OCI-LY7 (cell line): ENCODE measurements around the gene PATL1. TPM values are rescaled to one million over a fixed set of nuclear protein-coding genes. Genes with fewer than 3 reads are reported as not detected.

Source experiments
- BruUV-seq: library from RNA; stranded (reverse); fragments of 400-500 nt; replicated peaks from 2 replicates; lab custom pipeline; 2021; lab: Mats Ljungman, UMichigan
- CTCF ChIA-PET: fragments of 300-600 bp; sonication (Branson Sonifier 250); formaldehyde crosslinking; loops from one replicate; lab custom pipeline; 2022; ENCODE audit warnings: antibody characterized with exemption; ENCODE audit not compliant: unreplicated experiment; lab: Charles Lee
- POLR2A ChIA-PET: fragments of 300-600 bp; sonication (Branson Sonifier 250); formaldehyde crosslinking; loops from one replicate; lab custom pipeline; 2022; ENCODE audit warnings: antibody characterized with exemption; lab: Charles Lee
- DNase-seq: peaks from one replicate; pipeline ENCODE4 v3.0.0-alpha.2; 2015; ENCODE audit warnings: low spot score
- H2AFZ ChIP-seq: fragments of 200-600 bp; sonication (generic), shearing (Covaris generic); 2 replicates; pipeline ENCODE4 v1.6.1; 2014; ENCODE audit warnings: mild to moderate bottlenecking, antibody characterized with exemption, low read length, moderate library complexity
- H3K27ac ChIP-seq: fragments of 200-600 bp; sonication (generic); 2 replicates; pipeline ENCODE4 v1.5.1; 2014; ENCODE audit warnings: mixed run types, low read depth, mild to moderate bottlenecking, moderate library complexity, low read length, inconsistent platforms; ENCODE audit not compliant: poor library complexity, severe bottlenecking
- H3K36me3 ChIP-seq: fragments of 200-600 bp; sonication (generic); 2 replicates; pipeline ENCODE4 v1.6.1; 2014; ENCODE audit warnings: mild to moderate bottlenecking, antibody characterized with exemption, low read length, moderate library complexity, mixed read lengths; ENCODE audit not compliant: insufficient read depth
- H3K4me1 ChIP-seq: fragments of 200-600 bp; sonication (generic); 2 replicates; pipeline ENCODE4 v1.5.1; 2014; ENCODE audit warnings: mild to moderate bottlenecking, low read length; ENCODE audit not compliant: insufficient read depth, poor library complexity, severe bottlenecking
- H3K4me2 ChIP-seq: fragments of 200-600 bp; sonication (generic); 2 replicates; pipeline ENCODE4 v1.6.1; 2014; ENCODE audit warnings: mild to moderate bottlenecking, low read length
- H3K4me3 ChIP-seq: fragments of 200-600 bp; sonication (generic); 2 replicates; pipeline ENCODE4 v1.5.1; 2014; ENCODE audit warnings: mild to moderate bottlenecking, low read depth, low read length; ENCODE audit not compliant: poor library complexity, severe bottlenecking
- H3K79me2 ChIP-seq: fragments of 200-600 bp; sonication (generic); 2 replicates; pipeline ENCODE4 v1.6.1; 2016; ENCODE audit warnings: low read depth, mild to moderate bottlenecking, low read length, moderate library complexity, mixed read lengths; ENCODE audit not compliant: insufficient read depth
- H3K9me2 ChIP-seq: fragments of 200-600 bp; sonication (generic); 2 replicates; pipeline ENCODE4 v1.6.1; 2016; ENCODE audit warnings: mild to moderate bottlenecking, low read length, mixed read lengths; ENCODE audit not compliant: insufficient read depth
- H3K9me3 ChIP-seq: fragments of 200-600 bp; sonication (generic); 2 replicates; pipeline ENCODE4 v1.6.1; 2014; ENCODE audit warnings: mild to moderate bottlenecking, mixed run types, low read length, mixed read lengths
- H4K20me1 ChIP-seq: fragments of 200-600 bp; sonication (generic); 2 replicates; pipeline ENCODE4 v1.6.1; 2014; ENCODE audit warnings: mild to moderate bottlenecking, antibody characterized with exemption, low read length, moderate library complexity, mixed read lengths; ENCODE audit not compliant: insufficient read depth
- EZH2phosphoT487 ChIP-seq: fragments of 200-600 bp; sonication (generic); IDR thresholded peaks from 2 replicates; pipeline ENCODE4 v1.6.1; 2018; ENCODE audit warnings: low read depth, borderline replicate concordance, mild to moderate bottlenecking, mixed run types, antibody characterized with exemption, low read length, moderate library complexity, mixed read lengths
- intact Hi-C: fragments of 100-400 bp; cut with micrococcal nuclease; formaldehyde crosslinking; loops from one replicate; pipeline ENCODE4 v1.10.0; 2022; ENCODE audit not compliant: unreplicated experiment
- total RNA-seq, 2 experiments: library from RNA; depleted of rRNA in 1 of 2; stranded (reverse); fragments of >200 nt in 1 of 2; shearing (Covaris generic) in 1 of 2; gene quantifications; 2 replicates each; pipeline ENCODE4 v1.2.3, GENCODE V29; 2014 to 2022
- TF ChIP-seq, protein P1 (sequence below): fragments of 200-600 bp; sonication (generic); conservative IDR thresholded peaks from 2 replicates; pipeline ENCODE4 v1.5.1; 2014; ENCODE audit warnings: mild to moderate bottlenecking, antibody characterized with exemption, low read length, moderate library complexity, mixed read lengths

Gene PATL1
- total RNA-seq, 2 experiments from 2014 or later: 15.2 to 46.3 TPM

DNA sequence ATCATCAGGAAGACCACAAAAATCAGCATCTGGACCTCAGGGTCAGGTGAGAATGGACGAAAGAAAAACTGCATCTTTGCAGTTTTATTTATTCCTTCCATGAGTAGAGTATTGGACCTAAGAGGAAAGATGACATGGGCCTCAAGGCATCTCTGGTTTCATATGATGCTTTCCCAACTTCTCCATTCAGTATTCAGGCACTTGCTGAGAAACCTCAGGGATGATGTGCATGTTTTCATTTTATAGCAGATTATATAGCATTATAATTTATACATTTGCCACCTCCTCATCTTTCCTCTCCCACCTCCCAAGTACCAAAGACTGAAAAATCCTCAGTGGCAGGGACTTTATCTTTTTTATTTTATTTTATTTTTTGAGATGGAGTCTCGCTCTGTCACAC lies 44.9 kb upstream of the PATL1 start, which contains the start of gene OR10V1:
TSS of gene OR10V1 (minus strand) at position 101 of the 400 bp plus-strand sequence. CDS start at position 101, 0 bp downstream.
- POLR2A ChIA-PET: no interaction called here
- Histone ChIP-seq H4K20me1 (no peaks in the 10 kb centered on the region), H3K4me3 (no peak within 1 kb of the TSS), H3K27ac (no peak within 1 kb of the TSS), H3K36me3 (no peaks in the 10 kb centered on the region), H3K9me3 (no peaks in the 10 kb centered on the region), H2AFZ (no peak within 1 kb of the TSS), H3K79me2 (no peaks in the 10 kb centered on the region), H3K4me1 (no peaks in the 10 kb centered on the region), H3K4me2 (no peak within 1 kb of the TSS), H3K9me2 (no peaks in the 10 kb centered on the region)
- intact Hi-C loops: no loop called here
- DNase-seq: no peak
- BruUV-seq: no TSS peak
- CTCF ChIA-PET: no interaction called here
- TF ChIP-seq EZH2phosphoT487: no peak
- TF ChIP-seq, protein P1, sequence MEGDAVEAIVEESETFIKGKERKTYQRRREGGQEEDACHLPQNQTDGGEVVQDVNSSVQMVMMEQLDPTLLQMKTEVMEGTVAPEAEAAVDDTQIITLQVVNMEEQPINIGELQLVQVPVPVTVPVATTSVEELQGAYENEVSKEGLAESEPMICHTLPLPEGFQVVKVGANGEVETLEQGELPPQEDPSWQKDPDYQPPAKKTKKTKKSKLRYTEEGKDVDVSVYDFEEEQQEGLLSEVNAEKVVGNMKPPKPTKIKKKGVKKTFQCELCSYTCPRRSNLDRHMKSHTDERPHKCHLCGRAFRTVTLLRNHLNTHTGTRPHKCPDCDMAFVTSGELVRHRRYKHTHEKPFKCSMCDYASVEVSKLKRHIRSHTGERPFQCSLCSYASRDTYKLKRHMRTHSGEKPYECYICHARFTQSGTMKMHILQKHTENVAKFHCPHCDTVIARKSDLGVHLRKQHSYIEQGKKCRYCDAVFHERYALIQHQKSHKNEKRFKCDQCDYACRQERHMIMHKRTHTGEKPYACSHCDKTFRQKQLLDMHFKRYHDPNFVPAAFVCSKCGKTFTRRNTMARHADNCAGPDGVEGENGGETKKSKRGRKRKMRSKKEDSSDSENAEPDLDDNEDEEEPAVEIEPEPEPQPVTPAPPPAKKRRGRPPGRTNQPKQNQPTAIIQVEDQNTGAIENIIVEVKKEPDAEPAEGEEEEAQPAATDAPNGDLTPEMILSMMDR: no peak

DNA sequence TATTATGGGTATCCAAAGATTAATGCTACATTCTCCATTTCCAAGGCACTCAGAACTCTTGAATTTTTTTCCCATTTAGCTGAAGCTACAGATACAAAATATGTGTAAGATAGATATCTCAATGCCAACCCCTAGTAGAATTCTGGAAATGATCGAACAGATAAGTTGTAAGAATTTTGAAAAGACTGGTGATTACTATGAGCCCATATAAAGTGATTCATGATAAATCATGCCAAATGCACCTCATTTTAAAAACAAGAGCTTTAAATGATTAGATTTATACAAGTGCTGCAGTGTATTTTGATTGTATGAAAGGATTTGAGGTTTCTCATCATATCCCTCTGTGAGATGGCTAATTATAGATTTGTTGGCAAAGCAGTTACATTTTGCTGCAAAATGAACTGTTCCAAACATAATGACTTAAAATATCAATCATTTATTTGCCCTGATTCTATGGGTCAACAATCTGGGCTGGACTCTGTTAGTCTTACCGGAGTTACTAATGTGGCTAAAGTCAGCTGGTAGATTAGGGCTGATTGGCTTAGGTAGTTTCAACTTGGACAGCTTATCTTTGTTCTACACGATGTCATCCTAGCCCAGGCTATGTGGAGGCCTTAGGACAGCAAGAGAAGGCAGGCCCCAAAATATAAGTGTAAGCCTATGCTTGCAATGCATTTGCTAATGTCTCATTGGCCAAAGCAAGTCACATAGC lies 41.5 kb upstream of the PATL1 start:
- Histone ChIP-seq H3K4me2 (no peak overlapping the region), H4K20me1 (no peaks in the 10 kb centered on the region), H3K4me3 (no peak overlapping the region), H3K36me3 (no peaks in the 10 kb centered on the region), H3K27ac (no peak overlapping the region), H3K9me2 (no peaks in the 10 kb centered on the region), H3K4me1 (no peaks in the 10 kb centered on the region), H2AFZ (0 out of 2 replicates have a peak overlapping the region, but pooled peaks have one; percentile 9), H3K9me3 (no peaks in the 10 kb centered on the region), H3K79me2 (no peaks in the 10 kb centered on the region)
- ChIA-PET CTCF (no interaction called here), POLR2A (interaction anchor here (0.6 kb wide), 2 partner anchors 72 to 395 kb away, joined by 5 to 7 read pairs; no protein-coding TSS in a partner anchor)
- intact Hi-C loops: no loop called here
- no TSS peak for BruUV-seq
- TF ChIP-seq EZH2phosphoT487: no peak
- TF ChIP-seq, protein P1: no peak
- no peak for DNase-seq

DNA sequence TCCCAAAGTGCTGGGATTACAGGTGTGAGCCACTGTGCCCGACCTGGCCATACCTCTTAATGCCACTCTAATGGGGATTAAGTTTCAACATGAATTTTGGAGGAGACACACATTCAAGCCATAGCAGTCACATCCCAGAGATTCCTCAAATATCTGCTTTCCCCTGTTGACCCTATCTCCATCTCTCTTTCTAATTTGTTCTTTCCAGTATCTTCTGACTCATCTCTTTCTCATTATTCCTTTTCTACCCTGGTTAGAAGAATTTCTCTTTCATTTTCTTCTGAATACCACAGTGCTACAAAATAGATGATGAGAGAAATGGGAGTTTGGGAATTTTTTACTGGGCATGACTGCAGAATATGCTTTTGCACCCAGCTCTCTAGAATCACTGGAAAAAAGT lies 39.7 kb upstream of the PATL1 start:
- CTCF ChIA-PET: no interaction called here
- BruUV-seq: no TSS peak
- H3K4me3 ChIP-seq: no peak overlapping the region
- no peaks in the 10 kb centered on the region for H4K20me1 ChIP-seq
- H2AFZ ChIP-seq: no peak overlapping the region
- no peak overlapping the region for H3K27ac ChIP-seq
- no peak for DNase-seq
- POLR2A ChIA-PET: no interaction called here
- no peaks in the 10 kb centered on the region for H3K9me2 ChIP-seq
- no peaks in the 10 kb centered on the region for H3K36me3 ChIP-seq
- H3K4me1 ChIP-seq: no peaks in the 10 kb centered on the region
- H3K4me2 ChIP-seq: no peak overlapping the region
- TF ChIP-seq EZH2phosphoT487: no peak
- TF ChIP-seq, protein P1: no peak
- intact Hi-C loops: no loop called here
- no peaks in the 10 kb centered on the region for H3K9me3 ChIP-seq
- H3K79me2 ChIP-seq: no peaks in the 10 kb centered on the region
